OCI-LY1 (cell line): ENCODE data around the gene TARBP2.
A peak's percentile ranks its signal among the peaks of the same experiment; 100 is the strongest.

Experiments
- H2AFZ ChIP-seq: fragments of 200-600 bp; sonication (generic), shearing (Covaris generic); 2 replicates; pipeline ENCODE4 v1.6.0; 2014; ENCODE audit warnings: antibody characterized with exemption, mild to moderate bottlenecking, low read length
- H3F3A ChIP-seq: fragments of 200-600 bp; sonication (generic), shearing (Covaris generic); 2 replicates; pipeline ENCODE4 v1.6.0; 2014; ENCODE audit warnings: mild to moderate bottlenecking, antibody characterized with exemption, low read length, moderate library complexity; ENCODE audit not compliant: insufficient read depth
- H3K27ac ChIP-seq: fragments of 200-600 bp; sonication (generic); 2 replicates; pipeline ENCODE4 v1.5.1; 2014; ENCODE audit warnings: low read length, mixed run types, mild to moderate bottlenecking, low read depth; ENCODE audit not compliant: poor library complexity, severe bottlenecking
- H3K27me3 ChIP-seq: fragments of 200-600 bp; sonication (generic); 2 replicates; pipeline ENCODE4 v1.6.0; 2014; ENCODE audit warnings: antibody characterized with exemption, mild to moderate bottlenecking, low read length, moderate library complexity; ENCODE audit not compliant: insufficient read depth
- H3K36me3 ChIP-seq: fragments of 200-600 bp; sonication (generic); 2 replicates; pipeline ENCODE4 v1.6.1; 2014; ENCODE audit warnings: mild to moderate bottlenecking, antibody characterized with exemption, low read length, moderate library complexity, mixed read lengths; ENCODE audit not compliant: insufficient read depth
- H3K4me1 ChIP-seq: fragments of 200-600 bp; sonication (generic); 2 replicates; pipeline ENCODE4 v1.5.1; 2014; ENCODE audit warnings: mild to moderate bottlenecking, low read length, moderate library complexity; ENCODE audit not compliant: insufficient read depth, severe bottlenecking
- H3K4me2 ChIP-seq: fragments of 200-600 bp; sonication (generic), shearing (Covaris generic); 2 replicates; pipeline ENCODE4 v1.6.1; 2014; ENCODE audit warnings: low read length
- H3K4me3 ChIP-seq: fragments of 200-600 bp; sonication (generic); 2 replicates; pipeline ENCODE4 v1.5.1; 2014; ENCODE audit warnings: low read length, low read depth, mild to moderate bottlenecking, mixed read lengths; ENCODE audit not compliant: poor library complexity, severe bottlenecking
- H3K79me2 ChIP-seq: fragments of 200-600 bp; shearing (Covaris generic); 2 replicates; pipeline ENCODE4 v1.6.1; 2016; ENCODE audit warnings: mixed run types, low read length, mixed read lengths; ENCODE audit not compliant: insufficient read depth
- H3K9ac ChIP-seq: fragments of 200-600 bp; sonication (generic), shearing (Covaris generic); 2 replicates; pipeline ENCODE4 v1.6.1; 2014; ENCODE audit warnings: mild to moderate bottlenecking, low read length, mixed read lengths
- H3K9me2 ChIP-seq: fragments of 200-600 bp; sonication (generic), shearing (Covaris generic); 2 replicates; pipeline ENCODE4 v1.6.1; 2014; ENCODE audit warnings: low read depth, mild to moderate bottlenecking, low read length, mixed read lengths
- H3K9me3 ChIP-seq: fragments of 200-600 bp; shearing (Covaris generic); 2 replicates; pipeline ENCODE4 v1.6.1; 2014; ENCODE audit warnings: low read length, mixed read lengths
- H4K20me1 ChIP-seq: fragments of 200-600 bp; sonication (generic), shearing (Covaris generic); 2 replicates; pipeline ENCODE4 v1.6.0; 2016; ENCODE audit warnings: mild to moderate bottlenecking, low read length; ENCODE audit not compliant: insufficient read depth
- EZH2 ChIP-seq: fragments of 200-600 bp; sonication (generic), shearing (Covaris generic); IDR thresholded peaks from 2 replicates; pipeline ENCODE4 v1.8.0; 2017; ENCODE audit warnings: borderline replicate concordance, mixed run types, mild to moderate bottlenecking, antibody characterized with exemption, low read length, moderate library complexity, mixed read lengths
- TF ChIP-seq, protein P1 (sequence below): fragments of 200-600 bp; sonication (generic), shearing (Covaris generic); IDR thresholded peaks from 2 replicates; pipeline ENCODE4 v1.5.1; 2017; ENCODE audit warnings: mild to moderate bottlenecking, antibody characterized with exemption, low read length, moderate library complexity, mixed read lengths

The TARBP2 gene

DNA sequence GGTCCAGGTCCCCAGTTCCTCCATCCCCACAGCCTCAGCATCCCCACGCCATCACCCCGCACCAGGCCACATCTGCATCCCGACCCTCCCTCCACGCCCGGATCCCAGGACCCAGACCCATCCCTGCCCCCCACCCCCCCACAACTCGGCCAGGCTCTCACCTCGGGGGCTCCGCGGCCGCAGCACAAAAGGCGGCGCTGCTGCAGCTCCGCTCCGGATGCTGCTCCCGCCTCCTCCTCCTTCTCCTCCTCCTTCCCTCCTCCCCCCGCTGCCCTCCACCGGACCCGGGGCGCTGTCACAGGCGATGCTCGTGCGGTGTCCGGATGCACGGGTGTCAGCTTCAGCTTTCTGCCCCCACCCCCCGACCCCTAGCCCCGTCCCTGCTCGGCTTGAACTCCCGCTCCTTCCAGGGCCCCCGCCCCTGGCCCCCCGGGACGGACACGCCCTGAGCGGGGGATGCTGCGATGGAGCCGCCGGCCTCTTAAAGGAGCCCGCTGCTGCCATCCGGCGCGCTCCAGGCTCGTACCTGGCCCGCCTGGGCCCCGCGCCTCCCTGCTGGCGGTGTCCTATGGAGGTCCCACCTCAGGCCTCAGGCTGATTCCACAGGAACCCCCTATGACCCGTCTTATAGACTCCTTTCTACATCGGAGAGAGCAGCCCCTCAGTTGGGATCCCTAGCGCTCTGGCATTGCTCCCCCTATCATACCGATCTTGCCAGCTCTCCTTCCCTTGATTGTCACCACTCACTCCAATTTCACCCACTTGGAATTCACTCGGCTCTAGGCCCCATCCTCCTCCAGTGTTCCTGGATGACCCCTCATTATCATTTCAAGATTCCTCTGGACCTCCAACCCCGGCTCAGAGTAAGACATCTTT lies 1.6 kb upstream of the TARBP2 start, which contains the start of gene MAP3K12:
TSS of gene MAP3K12 (minus strand) at position 193 of the 876 bp plus-strand sequence. CDS start 12,067 bp downstream, outside the sequence.
- no peak for TF ChIP-seq EZH2
- TF ChIP-seq, protein P1, sequence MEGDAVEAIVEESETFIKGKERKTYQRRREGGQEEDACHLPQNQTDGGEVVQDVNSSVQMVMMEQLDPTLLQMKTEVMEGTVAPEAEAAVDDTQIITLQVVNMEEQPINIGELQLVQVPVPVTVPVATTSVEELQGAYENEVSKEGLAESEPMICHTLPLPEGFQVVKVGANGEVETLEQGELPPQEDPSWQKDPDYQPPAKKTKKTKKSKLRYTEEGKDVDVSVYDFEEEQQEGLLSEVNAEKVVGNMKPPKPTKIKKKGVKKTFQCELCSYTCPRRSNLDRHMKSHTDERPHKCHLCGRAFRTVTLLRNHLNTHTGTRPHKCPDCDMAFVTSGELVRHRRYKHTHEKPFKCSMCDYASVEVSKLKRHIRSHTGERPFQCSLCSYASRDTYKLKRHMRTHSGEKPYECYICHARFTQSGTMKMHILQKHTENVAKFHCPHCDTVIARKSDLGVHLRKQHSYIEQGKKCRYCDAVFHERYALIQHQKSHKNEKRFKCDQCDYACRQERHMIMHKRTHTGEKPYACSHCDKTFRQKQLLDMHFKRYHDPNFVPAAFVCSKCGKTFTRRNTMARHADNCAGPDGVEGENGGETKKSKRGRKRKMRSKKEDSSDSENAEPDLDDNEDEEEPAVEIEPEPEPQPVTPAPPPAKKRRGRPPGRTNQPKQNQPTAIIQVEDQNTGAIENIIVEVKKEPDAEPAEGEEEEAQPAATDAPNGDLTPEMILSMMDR = peak; percentile 12; the same call in 1 of the 2 replicates
- Histone ChIP-seq H3K4me2 (peak within 1 kb of the TSS; percentile 97), H3K9me3 (no peaks in the 10 kb centered on the region), H3K4me1 (peaks cover 30% of the 10 kb centered on the region), H3K9me2 (no peaks in the 10 kb centered on the region), H3K27me3 (no peaks in the 10 kb centered on the region), H3F3A (no peaks in the 10 kb centered on the region), H3K4me3 (peak within 1 kb of the TSS; percentile 80), H3K9ac (peak within 1 kb of the TSS; percentile 80), H3K79me2 (peaks cover 7% of the 10 kb centered on the region; the same call in 1 of the 2 replicates), H3K27ac (peak within 1 kb of the TSS; percentile 86), H4K20me1 (no peaks in the 10 kb centered on the region), H3K36me3 (peaks cover 6% of the 10 kb centered on the region; the same call in 1 of the 2 replicates), H2AFZ (no peak within 1 kb of the TSS)

DNA sequence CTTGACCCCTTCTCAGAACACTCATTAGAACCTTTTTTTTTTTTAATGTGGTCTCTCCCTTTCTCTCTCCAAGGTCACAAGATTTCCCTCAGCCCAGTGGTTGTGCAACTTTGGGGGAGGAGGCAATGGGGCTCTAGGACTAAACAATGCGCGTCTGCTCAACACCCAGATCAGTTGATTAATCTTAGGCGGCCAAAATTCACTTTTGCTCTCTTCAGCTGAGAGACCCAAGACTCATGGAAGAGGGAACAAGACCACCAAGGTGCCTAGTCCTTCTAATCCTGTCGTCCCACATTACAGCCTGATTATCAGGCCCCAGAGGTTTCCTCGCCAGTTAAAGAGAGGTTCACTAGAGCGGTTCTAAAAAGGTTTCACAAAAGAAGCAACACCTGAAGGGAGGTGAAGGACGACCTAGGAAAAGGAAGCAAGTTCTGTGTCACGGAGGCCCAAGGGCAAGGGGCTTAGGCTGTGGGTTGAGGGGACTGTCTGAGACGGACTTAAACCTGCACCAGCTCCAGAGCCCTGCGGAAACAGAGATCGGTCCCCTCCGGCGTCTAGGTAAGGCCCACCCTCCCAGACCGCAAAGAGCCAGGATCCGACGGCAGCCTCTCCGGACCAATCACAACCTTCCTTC lies 824 bp upstream of the TARBP2 start:
- peak overlapping the region; percentile 97 for H3K4me2 ChIP-seq
- H2AFZ ChIP-seq = no peak overlapping the region
- TF ChIP-seq, protein P1 = no peak

DNA sequence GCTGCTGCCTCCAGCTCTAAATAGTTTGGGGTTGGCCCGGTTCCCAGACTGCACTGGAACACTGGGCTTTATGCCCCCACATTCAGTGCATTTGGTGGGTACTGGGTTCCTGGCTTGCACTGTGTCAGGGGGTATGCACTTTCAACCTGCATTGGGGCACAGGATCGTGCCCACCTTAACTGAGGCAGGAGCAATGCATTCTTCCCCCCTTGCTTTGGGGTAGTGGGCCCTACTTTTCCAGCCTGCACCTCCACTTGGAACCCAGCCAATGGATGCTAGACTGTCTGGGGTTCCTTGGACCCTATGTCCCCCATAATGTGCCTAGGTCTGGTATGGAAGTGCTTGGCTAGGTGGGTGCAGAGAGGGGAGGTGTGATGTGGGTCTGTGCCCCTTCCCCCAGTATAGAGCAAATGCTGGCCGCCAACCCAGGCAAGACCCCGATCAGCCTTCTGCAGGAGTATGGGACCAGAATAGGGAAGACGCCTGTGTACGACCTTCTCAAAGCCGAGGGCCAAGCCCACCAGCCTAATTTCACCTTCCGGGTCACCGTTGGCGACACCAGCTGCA lies 615 bp downstream of the TARBP2 start:
- Histone ChIP-seq H3K27me3 (no peaks in the 10 kb centered on the region), H4K20me1 (no peaks in the 10 kb centered on the region), H2AFZ (no peak overlapping the region), H3K79me2 (peaks cover 7% of the 10 kb centered on the region; the same call in 1 of the 2 replicates), H3F3A (no peaks in the 10 kb centered on the region), H3K9me2 (no peaks in the 10 kb centered on the region), H3K4me1 (peaks cover 30% of the 10 kb centered on the region), H3K36me3 (peaks cover 25% of the 10 kb centered on the region; the same call in 1 of the 2 replicates), H3K9ac (peak overlapping the region; percentile 88), H3K4me3 (peak overlapping the region; percentile 80), H3K4me2 (peak overlapping the region; percentile 92), H3K27ac (peak overlapping the region; percentile 86), H3K9me3 (no peaks in the 10 kb centered on the region)
- TF ChIP-seq EZH2 = no peak
- TF ChIP-seq, protein P1 = no peak

More for the DNA sequence above, 824 bp upstream of the TARBP2 start:
- Histone ChIP-seq H3K4me3 (peak overlapping the region; percentile 80), H3K4me1 (peaks cover 30% of the 10 kb centered on the region), H3K27me3 (no peaks in the 10 kb centered on the region), H3F3A (no peaks in the 10 kb centered on the region), H3K9me3 (no peaks in the 10 kb centered on the region), H3K9me2 (no peaks in the 10 kb centered on the region), H3K36me3 (peaks cover 14% of the 10 kb centered on the region; the same call in 1 of the 2 replicates), H3K79me2 (peaks cover 7% of the 10 kb centered on the region; the same call in 1 of the 2 replicates), H3K27ac (peak overlapping the region; percentile 86), H4K20me1 (no peaks in the 10 kb centered on the region), H3K9ac (peak overlapping the region; percentile 80)
